ENCODE measurements around the gene THAP10. TPM values are rescaled to one million over a fixed set of nuclear protein-coding genes. Genes with fewer than 3 reads are reported as not detected.
"Not testable (repeated sequence)": the region's sequence is repeated elsewhere in the genome, so short reads cannot be mapped to it uniquely, and the experiment has no call there.

The THAP10 gene
- total RNA-seq, 1 experiment from 2014 or later = 1.9 TPM

DNA sequence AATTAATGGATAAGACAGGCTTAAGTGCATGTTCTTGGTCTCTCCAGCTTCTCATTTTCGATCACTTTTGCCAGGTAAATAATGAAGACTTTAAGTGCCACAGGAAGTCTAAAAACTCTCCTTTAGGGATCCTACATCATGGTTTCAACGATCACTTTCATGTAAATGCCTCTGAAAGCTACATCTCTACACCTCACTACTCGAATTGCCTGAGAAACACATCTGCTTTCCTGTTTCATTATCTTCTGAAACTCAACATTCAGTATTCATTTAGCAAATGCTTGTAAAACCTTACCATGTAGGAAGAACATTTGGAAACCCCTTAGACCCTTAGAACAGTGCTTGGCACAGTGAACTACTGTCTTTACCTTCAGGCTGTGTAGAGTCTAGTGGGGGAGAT lies 16.2 kb downstream of the THAP10 start:
- no peak overlapping the region for H3K4me3 Mint-ChIP-seq (ENCODE audit: unreplicated experiment)
- TF ChIP-seq, protein P1, sequence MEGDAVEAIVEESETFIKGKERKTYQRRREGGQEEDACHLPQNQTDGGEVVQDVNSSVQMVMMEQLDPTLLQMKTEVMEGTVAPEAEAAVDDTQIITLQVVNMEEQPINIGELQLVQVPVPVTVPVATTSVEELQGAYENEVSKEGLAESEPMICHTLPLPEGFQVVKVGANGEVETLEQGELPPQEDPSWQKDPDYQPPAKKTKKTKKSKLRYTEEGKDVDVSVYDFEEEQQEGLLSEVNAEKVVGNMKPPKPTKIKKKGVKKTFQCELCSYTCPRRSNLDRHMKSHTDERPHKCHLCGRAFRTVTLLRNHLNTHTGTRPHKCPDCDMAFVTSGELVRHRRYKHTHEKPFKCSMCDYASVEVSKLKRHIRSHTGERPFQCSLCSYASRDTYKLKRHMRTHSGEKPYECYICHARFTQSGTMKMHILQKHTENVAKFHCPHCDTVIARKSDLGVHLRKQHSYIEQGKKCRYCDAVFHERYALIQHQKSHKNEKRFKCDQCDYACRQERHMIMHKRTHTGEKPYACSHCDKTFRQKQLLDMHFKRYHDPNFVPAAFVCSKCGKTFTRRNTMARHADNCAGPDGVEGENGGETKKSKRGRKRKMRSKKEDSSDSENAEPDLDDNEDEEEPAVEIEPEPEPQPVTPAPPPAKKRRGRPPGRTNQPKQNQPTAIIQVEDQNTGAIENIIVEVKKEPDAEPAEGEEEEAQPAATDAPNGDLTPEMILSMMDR (IDR thresholded peaks at IDR 0.05; ENCODE audit: insufficient read depth in 1 of 2, low read depth in 1 of 2, low read length in 1 of 2, severe bottlenecking in 1 of 2, unreplicated experiment in 1 of 2) = no peak
- CTCF ChIA-PET = interaction anchor here (1.2 to 1.7 kb wide), 2 partner anchors 17 to 51 kb away, joined by 5 to 16 read pairs; partner anchors contain the start of genes LRRC49 and THAP10
- peaks cover 17% of the 10 kb centered on the region for H3K4me1 Mint-ChIP-seq (ENCODE audit: low read depth, unreplicated experiment)
- BruUV-seq (replicated peaks) = no TSS peak
- H3K27me3 ChIP-seq (replicated peaks; ENCODE audit: control insufficient read depth, insufficient read depth, low read length) = no peaks in the 10 kb centered on the region
- no peaks in the 10 kb centered on the region for H3K9me3 Mint-ChIP-seq (ENCODE audit: unreplicated experiment)
- no peaks in the 10 kb centered on the region for H3K36me3 Mint-ChIP-seq (ENCODE audit: insufficient read depth, unreplicated experiment)
- no peak overlapping the region for H3K27ac Mint-ChIP-seq (ENCODE audit: unreplicated experiment)
- H3K36me3 ChIP-seq (ENCODE audit: control insufficient read depth, insufficient read depth, low read length) = no peaks in the 10 kb centered on the region
- no peak for DNase-seq
- no peak overlapping the region for H3K4me3 ChIP-seq (ENCODE audit: low read depth, low read length)
- peaks cover 2% of the 10 kb centered on the region for H3K27me3 Mint-ChIP-seq (ENCODE audit: insufficient read depth, unreplicated experiment)
- peaks cover 13% of the 10 kb centered on the region for H3K4me1 ChIP-seq
- POLR2A ChIA-PET = no interaction called here
- intact Hi-C loops (cut with micrococcal nuclease; ENCODE audit: unreplicated experiment) = no loop called here
- H3K9me3 ChIP-seq = no peaks in the 10 kb centered on the region

DNA sequence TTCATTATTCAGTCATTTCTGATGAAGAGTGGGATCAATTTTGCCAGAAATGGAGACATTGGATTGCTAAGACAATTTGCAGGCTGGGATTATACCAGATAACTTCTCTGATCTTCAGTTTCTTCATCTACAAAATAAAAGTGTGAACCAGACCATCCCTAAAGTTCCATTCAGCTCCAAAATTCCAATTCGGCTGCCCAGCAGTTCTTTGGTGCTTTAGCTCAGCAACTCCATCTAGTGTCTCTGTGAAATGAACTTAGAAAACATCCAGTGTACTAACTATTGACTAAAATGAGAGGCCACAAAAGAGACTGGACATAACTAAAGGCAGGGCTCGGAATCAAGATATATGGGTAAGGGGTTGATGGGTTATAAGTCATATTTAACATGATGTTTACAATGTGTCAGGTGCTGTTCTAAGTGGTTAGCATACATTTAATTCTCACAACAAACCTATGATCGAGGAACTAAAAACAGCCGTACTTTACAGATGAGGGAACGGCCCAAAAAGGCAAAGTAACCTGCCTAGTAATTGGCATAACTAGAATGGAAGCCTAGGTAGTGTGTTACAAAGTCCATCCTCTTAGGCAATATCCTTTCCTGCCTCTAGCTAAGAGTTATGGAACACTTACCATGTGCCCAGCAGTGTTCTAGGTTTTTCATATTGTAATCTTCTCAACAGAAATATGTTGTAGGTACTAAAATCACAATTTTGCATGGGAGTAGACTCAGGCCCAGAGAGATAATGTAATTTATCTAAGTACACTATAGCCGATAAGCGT lies 17.0 kb downstream of the THAP10 start:
- POLR2A ChIA-PET = no interaction called here
- no peak overlapping the region for H3K27ac Mint-ChIP-seq (ENCODE audit: unreplicated experiment)
- no peaks in the 10 kb centered on the region for H3K36me3 Mint-ChIP-seq (ENCODE audit: insufficient read depth, unreplicated experiment)
- H3K9me3 ChIP-seq = no peaks in the 10 kb centered on the region
- no peaks in the 10 kb centered on the region for H3K9me3 Mint-ChIP-seq (ENCODE audit: unreplicated experiment)
- peak in 1 of 2 experiments; percentile 26 for DNase-seq
- CTCF ChIA-PET = interaction anchor here (0.7 to 1.7 kb wide), 11 partner anchors 15 to 238 kb away, joined by 3 to 16 read pairs (median 4); partner anchors contain the start of genes LARP6, LRRC49 and THAP10
- H3K27me3 Mint-ChIP-seq (ENCODE audit: insufficient read depth, unreplicated experiment) = peaks cover 2% of the 10 kb centered on the region
- TF ChIP-seq, protein P1 (IDR thresholded peaks at IDR 0.05; ENCODE audit: insufficient read depth in 1 of 2, low read depth in 1 of 2, low read length in 1 of 2, severe bottlenecking in 1 of 2, unreplicated experiment in 1 of 2) = peak in 1 of 2 experiments; percentile 45
- intact Hi-C loops (cut with micrococcal nuclease; ENCODE audit: unreplicated experiment) = loop anchor here (1.0 kb wide), 2 partner anchors 21 to 50 kb away; partner anchors contain the start of gene LARP6
- H3K4me1 ChIP-seq = peaks cover 13% of the 10 kb centered on the region
- no peaks in the 10 kb centered on the region for H3K36me3 ChIP-seq (ENCODE audit: control insufficient read depth, insufficient read depth, low read length)
- BruUV-seq (replicated peaks) = no TSS peak
- H3K4me3 ChIP-seq (ENCODE audit: low read depth, low read length) = no peak overlapping the region
- peaks cover 17% of the 10 kb centered on the region for H3K4me1 Mint-ChIP-seq (ENCODE audit: low read depth, unreplicated experiment)
- no peaks in the 10 kb centered on the region for H3K27me3 ChIP-seq (replicated peaks; ENCODE audit: control insufficient read depth, insufficient read depth, low read length)
- H3K4me3 Mint-ChIP-seq (ENCODE audit: unreplicated experiment) = no peak overlapping the region

- Histone ChIP-seq H3K27me3 (replicated peaks; ENCODE audit: control insufficient read depth, insufficient read depth, low read length) (no peaks in the 10 kb centered on the region), H3K36me3 (ENCODE audit: control insufficient read depth, insufficient read depth, low read length) (no peaks in the 10 kb centered on the region), H3K9me3 (no peaks in the 10 kb centered on the region), H3K4me3 (ENCODE audit: low read depth, low read length) (no peak overlapping the region), H3K4me1 (peaks cover 13% of the 10 kb centered on the region)
- no TSS peak for BruUV-seq (replicated peaks)
- Mint-ChIP-seq H3K4me1 (ENCODE audit: low read depth, unreplicated experiment) (peaks cover 17% of the 10 kb centered on the region), H3K9me3 (ENCODE audit: unreplicated experiment) (no peaks in the 10 kb centered on the region), H3K36me3 (ENCODE audit: insufficient read depth, unreplicated experiment) (no peaks in the 10 kb centered on the region), H3K27ac (ENCODE audit: unreplicated experiment) (no peak overlapping the region), H3K4me3 (ENCODE audit: unreplicated experiment) (no peak overlapping the region), H3K27me3 (ENCODE audit: insufficient read depth, unreplicated experiment) (peaks cover 2% of the 10 kb centered on the region)
- intact Hi-C loops (cut with micrococcal nuclease; ENCODE audit: unreplicated experiment) = no loop called here
- ChIA-PET POLR2A (no interaction called here), CTCF (no interaction called here)
- no peak for DNase-seq
- TF ChIP-seq, protein P1 (IDR thresholded peaks at IDR 0.05; ENCODE audit: insufficient read depth in 1 of 2, low read depth in 1 of 2, low read length in 1 of 2, severe bottlenecking in 1 of 2, unreplicated experiment in 1 of 2) = no peak
These were observed 18.8 kb downstream of the THAP10 start for GRCh38 chr15:70873232-70874054.

DNA sequence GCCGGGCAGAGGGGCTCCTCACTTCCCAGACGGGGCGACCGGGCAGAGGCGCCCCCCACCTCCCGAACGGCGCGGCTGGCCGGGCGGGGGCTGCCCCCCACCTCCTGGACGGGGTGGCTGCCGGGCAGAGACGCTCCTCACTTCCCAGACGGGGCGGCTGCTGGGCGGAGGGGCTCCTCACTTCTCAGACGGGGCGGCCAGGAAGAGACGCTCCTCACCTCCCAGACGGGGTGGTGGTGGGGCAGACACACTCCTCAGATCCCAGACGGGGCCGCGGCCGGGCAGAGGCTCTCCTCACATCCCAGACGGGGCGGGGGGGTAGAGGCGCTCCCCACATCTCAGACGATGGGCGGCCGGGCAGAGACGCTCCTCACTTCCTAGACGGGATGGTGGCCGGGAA lies 20.7 kb downstream of the THAP10 start:
- CTCF ChIA-PET; POLR2A ChIA-PET; H3K4me3 ChIP-seq (ENCODE audit: low read depth, low read length); H3K27me3 ChIP-seq (replicated peaks; ENCODE audit: control insufficient read depth, insufficient read depth, low read length); H3K36me3 Mint-ChIP-seq (ENCODE audit: insufficient read depth, unreplicated experiment); H3K27me3 Mint-ChIP-seq (ENCODE audit: insufficient read depth, unreplicated experiment); BruUV-seq (replicated peaks); intact Hi-C loops (cut with micrococcal nuclease; ENCODE audit: unreplicated experiment); DNase-seq; H3K9me3 Mint-ChIP-seq (ENCODE audit: unreplicated experiment); H3K36me3 ChIP-seq (ENCODE audit: control insufficient read depth, insufficient read depth, low read length); H3K4me3 Mint-ChIP-seq (ENCODE audit: unreplicated experiment); H3K27ac Mint-ChIP-seq (ENCODE audit: unreplicated experiment); H3K9me3 ChIP-seq: not testable (repeated sequence)
- H3K4me1 ChIP-seq = peaks cover 13% of the 10 kb centered on the region
- H3K4me1 Mint-ChIP-seq (ENCODE audit: low read depth, unreplicated experiment) = peaks cover 17% of the 10 kb centered on the region

Measured in Caco-2 (cell line).